Sigmoid colon (tissue), 4 donors: ENCODE data around the gene SUSD2.

Experiments used
- CTCF ChIP-seq, 4 experiments: fragments of 450-650 bp in 3 of 4; fragments of 200-600 bp in 1 of 4; IDR thresholded peaks; one replicate each; pipeline ENCODE4 v1.5.1; 2016 to 2019; ENCODE audit warnings: antibody characterized with exemption in 4 of 4, mild to moderate bottlenecking in 3 of 4, moderate library complexity in 2 of 4
- EP300 ChIP-seq, 4 donors: sonication (generic); formaldehyde crosslinking; IDR thresholded peaks; one replicate each; pipeline ENCODE4 v1.6.1; 2017; ENCODE audit warnings: antibody characterized with exemption in 4 of 4
- POLR2A ChIP-seq, 2 donors: fragments of 450-650 bp; IDR thresholded peaks; one replicate each; pipeline ENCODE4 v1.6.1; 2016; ENCODE audit warnings: antibody characterized with exemption in 2 of 2, mild to moderate bottlenecking in 2 of 2, moderate library complexity in 2 of 2
- POLR2AphosphoS5 ChIP-seq, 4 donors: sonication (generic); formaldehyde crosslinking; IDR thresholded peaks; one replicate each; pipeline ENCODE4 v1.6.1; 2017; ENCODE audit warnings: antibody characterized with exemption in 4 of 4

- no peak for TF ChIP-seq CTCF (IDR thresholded peaks at IDR 0.05)
- no peak for TF ChIP-seq EP300 (IDR thresholded peaks at IDR 0.05)
- TF ChIP-seq POLR2A (IDR thresholded peaks at IDR 0.05), result no peak
- no peak for TF ChIP-seq POLR2AphosphoS5 (IDR thresholded peaks at IDR 0.05)
Observed at GRCh38 chr22:24154826-24155225, 26.5 kb upstream of the SUSD2 start.
